OCI-LY1 (cell line): Measurements from ENCODE around the gene DENND4B.

Source experiments
- EZH2 ChIP-seq: fragments of 200-600 bp; sonication (generic), shearing (Covaris generic); IDR thresholded peaks from 2 replicates; pipeline ENCODE4 v1.8.0; 2017; ENCODE audit warnings: borderline replicate concordance, mixed run types, mild to moderate bottlenecking, antibody characterized with exemption, low read length, moderate library complexity, mixed read lengths
- TF ChIP-seq, protein P1 (sequence below): fragments of 200-600 bp; sonication (generic), shearing (Covaris generic); IDR thresholded peaks from 2 replicates; pipeline ENCODE4 v1.5.1; 2017; ENCODE audit warnings: mild to moderate bottlenecking, antibody characterized with exemption, low read length, moderate library complexity, mixed read lengths

DNA sequence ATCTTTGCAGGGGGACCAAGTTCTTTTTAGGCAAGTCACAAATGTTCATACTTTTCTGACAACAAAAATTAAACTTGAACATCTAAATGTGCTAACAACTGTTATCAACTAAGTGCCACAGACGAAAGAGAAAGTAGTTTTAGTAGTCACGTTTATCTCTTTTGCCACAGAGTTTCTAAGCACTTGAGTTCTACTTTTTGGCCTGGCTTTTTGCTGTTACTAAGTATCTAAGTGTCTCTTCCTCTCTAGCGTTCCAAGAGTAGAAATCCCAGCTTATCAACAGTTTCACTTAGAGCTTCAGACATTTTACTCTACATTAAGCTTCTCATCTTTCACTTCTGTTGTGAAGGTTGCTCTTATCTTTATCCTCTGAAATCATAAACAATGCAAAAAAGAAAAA, 58.0 kb downstream of the DENND4B start:
- TF ChIP-seq, protein P1, sequence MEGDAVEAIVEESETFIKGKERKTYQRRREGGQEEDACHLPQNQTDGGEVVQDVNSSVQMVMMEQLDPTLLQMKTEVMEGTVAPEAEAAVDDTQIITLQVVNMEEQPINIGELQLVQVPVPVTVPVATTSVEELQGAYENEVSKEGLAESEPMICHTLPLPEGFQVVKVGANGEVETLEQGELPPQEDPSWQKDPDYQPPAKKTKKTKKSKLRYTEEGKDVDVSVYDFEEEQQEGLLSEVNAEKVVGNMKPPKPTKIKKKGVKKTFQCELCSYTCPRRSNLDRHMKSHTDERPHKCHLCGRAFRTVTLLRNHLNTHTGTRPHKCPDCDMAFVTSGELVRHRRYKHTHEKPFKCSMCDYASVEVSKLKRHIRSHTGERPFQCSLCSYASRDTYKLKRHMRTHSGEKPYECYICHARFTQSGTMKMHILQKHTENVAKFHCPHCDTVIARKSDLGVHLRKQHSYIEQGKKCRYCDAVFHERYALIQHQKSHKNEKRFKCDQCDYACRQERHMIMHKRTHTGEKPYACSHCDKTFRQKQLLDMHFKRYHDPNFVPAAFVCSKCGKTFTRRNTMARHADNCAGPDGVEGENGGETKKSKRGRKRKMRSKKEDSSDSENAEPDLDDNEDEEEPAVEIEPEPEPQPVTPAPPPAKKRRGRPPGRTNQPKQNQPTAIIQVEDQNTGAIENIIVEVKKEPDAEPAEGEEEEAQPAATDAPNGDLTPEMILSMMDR: no peak
- no peak for TF ChIP-seq EZH2
